Esophagus muscularis mucosa (tissue), 3 donors: ENCODE results near the gene OGG1.

Experiments
- POLR2A ChIP-seq: fragments of 450-650 bp; IDR thresholded peaks from one replicate; pipeline ENCODE4 v1.6.1; 2017; ENCODE audit warnings: antibody characterized with exemption, moderate library complexity, mild to moderate bottlenecking, low read depth
- POLR2AphosphoS5 ChIP-seq, 2 donors: sonication (generic); formaldehyde crosslinking; IDR thresholded peaks; one replicate each; pipeline ENCODE4 v1.6.1; 2017; ENCODE audit warnings: antibody characterized with exemption in 2 of 2
- TF ChIP-seq, protein P1 (sequence below), 3 experiments: fragments of 200-600 bp in 2 of 3; fragments of 450-650 bp in 1 of 3; sonication (generic) in 2 of 3; IDR thresholded peaks; one replicate each; pipeline ENCODE4 v1.5.1; 2017 to 2019; ENCODE audit warnings: antibody characterized with exemption in 3 of 3, mild to moderate bottlenecking in 2 of 3, moderate library complexity in 1 of 3

DNA sequence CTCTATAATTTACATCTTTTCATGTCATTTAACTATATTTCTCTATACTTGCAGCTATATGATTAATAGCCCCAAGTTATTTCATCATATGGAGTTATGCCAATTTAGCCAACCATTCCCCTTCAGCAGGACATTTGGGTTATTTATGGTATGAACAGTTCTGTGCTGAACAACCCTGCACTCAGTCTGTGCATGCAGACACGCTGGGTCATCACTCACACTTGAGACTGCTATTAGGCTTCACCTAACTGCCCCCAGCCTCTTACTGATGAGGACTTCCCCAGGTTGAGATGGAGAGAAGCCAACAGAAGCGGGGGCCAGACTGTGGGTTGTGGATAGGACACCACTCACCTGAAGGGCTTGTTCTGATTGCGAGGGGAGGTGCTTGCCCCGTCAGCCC, 35.2 kb downstream of the OGG1 start:
- TF ChIP-seq, protein P1, sequence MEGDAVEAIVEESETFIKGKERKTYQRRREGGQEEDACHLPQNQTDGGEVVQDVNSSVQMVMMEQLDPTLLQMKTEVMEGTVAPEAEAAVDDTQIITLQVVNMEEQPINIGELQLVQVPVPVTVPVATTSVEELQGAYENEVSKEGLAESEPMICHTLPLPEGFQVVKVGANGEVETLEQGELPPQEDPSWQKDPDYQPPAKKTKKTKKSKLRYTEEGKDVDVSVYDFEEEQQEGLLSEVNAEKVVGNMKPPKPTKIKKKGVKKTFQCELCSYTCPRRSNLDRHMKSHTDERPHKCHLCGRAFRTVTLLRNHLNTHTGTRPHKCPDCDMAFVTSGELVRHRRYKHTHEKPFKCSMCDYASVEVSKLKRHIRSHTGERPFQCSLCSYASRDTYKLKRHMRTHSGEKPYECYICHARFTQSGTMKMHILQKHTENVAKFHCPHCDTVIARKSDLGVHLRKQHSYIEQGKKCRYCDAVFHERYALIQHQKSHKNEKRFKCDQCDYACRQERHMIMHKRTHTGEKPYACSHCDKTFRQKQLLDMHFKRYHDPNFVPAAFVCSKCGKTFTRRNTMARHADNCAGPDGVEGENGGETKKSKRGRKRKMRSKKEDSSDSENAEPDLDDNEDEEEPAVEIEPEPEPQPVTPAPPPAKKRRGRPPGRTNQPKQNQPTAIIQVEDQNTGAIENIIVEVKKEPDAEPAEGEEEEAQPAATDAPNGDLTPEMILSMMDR (IDR thresholded peaks at IDR 0.05): no peak
- TF ChIP-seq POLR2A (no peak), POLR2AphosphoS5 (IDR thresholded peaks at IDR 0.05) (no peak)
